Mesodermal cell (in vitro differentiated cells): ENCODE data around the gene AGL.
"Not testable (repeated sequence)": the region's sequence is repeated elsewhere in the genome, so short reads cannot be mapped to it uniquely, and the experiment has no call there.

Source experiments
- H3K27ac ChIP-seq: 2 replicates; pipeline ENCODE4 v1.7.0; 2013; ENCODE audit warnings: mild to moderate bottlenecking, low read depth, low read length, moderate library complexity; ENCODE audit not compliant: severe bottlenecking
- H3K36me3 ChIP-seq: 2 replicates; pipeline ENCODE4 v1.7.1; 2013; ENCODE audit warnings: mild to moderate bottlenecking, low read length, moderate library complexity; ENCODE audit not compliant: control insufficient read depth, insufficient read depth
- H3K4me1 ChIP-seq: one replicate; pipeline ENCODE4 v1.7.1; 2013; ENCODE audit warnings: mild to moderate bottlenecking, low read length; ENCODE audit not compliant: insufficient read depth, control insufficient read depth, poor library complexity, severe bottlenecking
- H3K4me3 ChIP-seq: 2 replicates; pipeline ENCODE4 v1.7.0; 2013; ENCODE audit warnings: low read length, control low read depth, mild to moderate bottlenecking; ENCODE audit not compliant: insufficient read depth, poor library complexity, severe bottlenecking; ENCODE audit errors: extremely low read depth
- H3K9me3 ChIP-seq: 2 replicates; pipeline ENCODE4 v1.7.1; 2013; ENCODE audit warnings: mild to moderate bottlenecking, low read length, moderate library complexity; ENCODE audit not compliant: control insufficient read depth
- WGBS, 2 experiments: methylation state at CpG; one replicate each; pipeline ENCODE4 v1.1.5; 2013; ENCODE audit warnings: missing lambda C conversion rate in 2 of 2; ENCODE audit not compliant: insufficient coverage in 2 of 2; 5-methylcytosine and 5-hydroxymethylcytosine counted together

The AGL gene

DNA sequence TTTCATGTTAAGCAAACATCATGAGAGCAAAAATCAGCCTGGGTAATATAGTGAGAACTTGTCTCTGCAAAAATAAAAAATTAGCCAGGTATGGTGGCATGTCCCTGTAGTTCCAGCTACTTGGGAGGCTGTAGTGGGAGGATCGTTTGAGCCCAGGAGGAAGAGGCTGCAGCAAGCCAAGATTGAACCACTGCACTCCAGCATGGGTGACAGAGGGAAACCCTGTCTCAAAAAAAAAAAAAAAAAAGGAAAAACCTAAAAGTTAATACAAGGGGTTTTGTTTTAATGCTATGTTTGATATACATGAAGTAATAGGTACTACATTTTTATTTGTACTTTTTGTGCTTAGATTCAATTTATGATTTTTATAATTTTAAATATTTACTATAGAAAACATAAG, 92.6 kb downstream of the AGL start:
- no peaks in the 10 kb centered on the region for H3K36me3 ChIP-seq
- 78% methylated on average over 1 of the region's 1 CpG; no CpG with 5 or more reads in 1 of the 2 experiments for WGBS, 2 experiments
- H3K4me1 ChIP-seq: no peaks in the 10 kb centered on the region
- no peak overlapping the region for H3K27ac ChIP-seq
- no peak overlapping the region for H3K4me3 ChIP-seq
- H3K9me3 ChIP-seq: no peaks in the 10 kb centered on the region

DNA sequence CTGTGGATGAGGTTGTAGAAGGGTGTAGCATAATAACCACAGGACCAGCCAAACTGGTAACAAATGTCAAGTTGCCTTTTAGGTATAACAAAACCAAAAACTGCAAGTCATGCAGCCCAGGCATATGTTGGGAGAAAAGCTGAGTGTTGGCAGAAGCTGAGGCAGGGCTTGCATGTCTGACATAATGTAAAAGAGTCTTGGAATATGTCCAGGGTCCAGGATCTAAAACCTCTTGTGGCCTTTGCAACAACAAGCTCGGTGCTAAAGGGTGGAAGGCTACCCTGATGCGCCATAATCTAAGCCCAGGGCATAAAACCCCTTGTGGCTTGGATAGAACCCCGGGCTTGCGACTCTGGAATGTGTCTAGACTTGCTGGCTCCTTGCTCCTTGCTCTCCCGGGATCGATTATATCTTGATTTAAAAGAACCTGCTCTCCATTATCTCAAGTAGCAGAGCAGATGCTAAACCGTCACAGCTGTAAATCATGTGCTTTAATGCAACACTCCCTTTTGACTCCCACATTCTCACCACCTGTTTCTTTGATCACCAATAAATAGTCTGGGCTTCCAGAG, 93.1 kb downstream of the AGL start:
- no peaks in the 10 kb centered on the region for H3K9me3 ChIP-seq
- H3K4me3 ChIP-seq: no peak overlapping the region
- H3K36me3 ChIP-seq: no peaks in the 10 kb centered on the region
- no peaks in the 10 kb centered on the region for H3K4me1 ChIP-seq
- no peak overlapping the region for H3K27ac ChIP-seq
- 88 to 90% methylated on average over 7 of the region's 7 CpGs for WGBS, 2 experiments

DNA sequence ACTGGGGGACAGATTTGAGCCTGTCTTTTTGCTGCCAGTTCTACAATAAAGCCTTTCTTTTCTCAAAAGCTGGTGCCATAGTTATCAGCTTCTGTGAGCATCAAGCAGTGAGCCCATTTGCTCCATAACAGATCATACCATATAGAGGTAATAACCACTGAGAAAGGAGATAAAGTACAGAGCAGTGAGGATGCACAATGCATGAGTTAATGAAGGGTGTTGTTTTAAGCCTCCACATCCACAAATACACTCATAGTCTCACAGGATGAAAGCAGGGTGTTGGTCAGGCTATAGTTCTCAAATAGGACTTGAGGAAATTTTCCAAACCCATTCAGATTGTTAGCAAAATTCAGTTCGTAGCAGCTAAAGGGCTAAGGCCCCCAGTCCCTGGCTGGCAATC, 94.0 kb downstream of the AGL start:
- no peaks in the 10 kb centered on the region for H3K36me3 ChIP-seq
- no peaks in the 10 kb centered on the region for H3K9me3 ChIP-seq
- WGBS, 2 experiments: 86% methylated on average over 1 of the region's 1 CpG; no CpG with 5 or more reads in 1 of the 2 experiments
- H3K4me1 ChIP-seq: no peaks in the 10 kb centered on the region
- no peak overlapping the region for H3K4me3 ChIP-seq
- no peak overlapping the region for H3K27ac ChIP-seq

DNA sequence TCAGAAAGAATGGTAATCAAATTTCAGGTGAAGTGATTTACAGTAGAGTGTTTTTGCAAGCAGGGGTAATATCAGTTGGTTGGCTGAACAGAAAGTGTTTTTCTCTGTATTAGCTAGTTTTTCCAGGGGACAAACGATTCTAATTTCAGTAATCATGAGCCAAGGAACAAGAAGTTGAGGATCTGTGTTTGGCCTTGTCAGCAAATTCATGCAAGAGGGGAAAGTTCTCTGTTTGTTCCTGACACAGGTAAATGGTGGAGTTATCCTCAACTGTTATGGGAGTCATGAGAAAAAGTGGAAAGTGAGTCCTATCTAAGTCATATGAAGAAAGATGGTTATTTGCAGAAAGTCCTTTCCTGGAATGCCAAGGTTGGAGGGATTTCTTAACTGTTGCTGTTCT, 95.0 kb downstream of the AGL start:
- Histone ChIP-seq H3K9me3 (no peaks in the 10 kb centered on the region), H3K27ac (no peak overlapping the region), H3K4me3 (no peak overlapping the region), H3K4me1 (no peaks in the 10 kb centered on the region), H3K36me3 (no peaks in the 10 kb centered on the region)
- 80 to 92% methylated on average over 1 of the region's 1 CpG for WGBS, 2 experiments

DNA sequence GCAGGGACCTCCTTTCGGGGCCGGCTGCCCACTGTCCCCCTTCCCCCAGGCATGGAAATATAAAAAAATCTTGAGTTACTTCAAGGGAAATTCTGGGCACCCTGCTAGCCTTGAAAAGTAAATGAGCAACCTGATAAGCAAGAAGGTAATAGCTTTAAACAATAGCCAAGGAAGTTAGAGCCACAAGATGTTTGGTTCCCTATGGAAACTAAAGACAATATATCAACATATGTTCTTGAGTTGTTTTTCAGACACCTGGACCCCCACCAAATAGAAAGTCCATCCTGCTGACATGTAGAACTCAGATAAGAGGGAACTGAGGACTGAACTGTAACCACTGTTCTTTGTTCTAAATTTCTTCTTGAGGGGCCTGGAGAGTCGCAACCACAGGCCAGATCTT, 100.3 kb downstream of the AGL start:
- no peak overlapping the region for H3K4me3 ChIP-seq

DNA sequence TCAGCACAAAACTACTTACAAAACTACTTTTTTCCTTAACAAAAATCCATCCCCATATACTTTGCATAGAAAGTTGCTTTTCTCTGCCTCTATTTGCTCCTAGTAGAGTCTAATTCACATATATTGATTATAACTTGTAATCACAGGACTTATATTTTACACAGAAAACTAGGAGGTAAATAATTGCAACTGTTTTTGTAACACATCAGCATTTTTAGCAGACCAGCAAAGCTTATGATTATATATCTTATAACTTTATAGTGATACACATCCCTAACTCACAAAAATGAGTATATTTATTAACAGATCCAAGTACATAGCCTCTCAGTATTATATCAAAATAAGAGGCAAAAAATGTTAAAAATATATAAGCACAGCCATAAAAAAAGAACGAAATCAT, 102.4 kb downstream of the AGL start:
- Histone ChIP-seq H3K27ac (no peak overlapping the region), H3K9me3 (peaks cover 4% of the 10 kb centered on the region), H3K4me1 (no peaks in the 10 kb centered on the region), H3K36me3 (no peaks in the 10 kb centered on the region), H3K4me3 (no peak overlapping the region)
- no CpG with 5 or more reads among the region's 1 CpG for WGBS, 2 experiments

More for the DNA sequence above, 100.3 kb downstream of the AGL start:
- peaks cover 4% of the 10 kb centered on the region for H3K9me3 ChIP-seq
- peak overlapping the region; percentile 57 for H3K27ac ChIP-seq
- no peaks in the 10 kb centered on the region for H3K36me3 ChIP-seq
- 100% methylated on average over 1 of the region's 3 CpGs for WGBS, 2 experiments
- no peaks in the 10 kb centered on the region for H3K4me1 ChIP-seq

DNA sequence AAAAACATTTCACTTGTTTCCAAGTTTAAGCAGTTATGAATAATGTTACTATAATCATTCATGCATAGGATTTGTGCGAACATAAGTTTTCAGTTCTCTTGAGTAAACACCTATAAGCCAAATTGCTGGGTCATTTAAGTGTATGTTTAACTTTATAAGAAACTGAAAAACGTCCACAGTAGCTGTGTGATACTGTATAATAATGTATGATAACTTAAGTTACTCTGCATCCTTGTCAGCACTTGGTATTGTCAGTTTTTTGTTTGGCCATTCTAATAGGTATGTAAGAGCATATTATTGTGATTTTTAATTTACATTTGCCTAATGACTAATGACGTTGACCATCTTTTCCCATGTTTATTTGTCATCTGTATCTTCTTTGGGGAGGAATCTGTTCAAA, 105.2 kb downstream of the AGL start:
- H3K36me3 ChIP-seq: no peaks in the 10 kb centered on the region
- 86% methylated on average over 1 of the region's 3 CpGs; no CpG with 5 or more reads in 1 of the 2 experiments for WGBS, 2 experiments
- H3K4me1 ChIP-seq: no peaks in the 10 kb centered on the region
- no peak overlapping the region for H3K27ac ChIP-seq
- H3K4me3 ChIP-seq: no peak overlapping the region
- H3K9me3 ChIP-seq: peaks cover 4% of the 10 kb centered on the region

DNA sequence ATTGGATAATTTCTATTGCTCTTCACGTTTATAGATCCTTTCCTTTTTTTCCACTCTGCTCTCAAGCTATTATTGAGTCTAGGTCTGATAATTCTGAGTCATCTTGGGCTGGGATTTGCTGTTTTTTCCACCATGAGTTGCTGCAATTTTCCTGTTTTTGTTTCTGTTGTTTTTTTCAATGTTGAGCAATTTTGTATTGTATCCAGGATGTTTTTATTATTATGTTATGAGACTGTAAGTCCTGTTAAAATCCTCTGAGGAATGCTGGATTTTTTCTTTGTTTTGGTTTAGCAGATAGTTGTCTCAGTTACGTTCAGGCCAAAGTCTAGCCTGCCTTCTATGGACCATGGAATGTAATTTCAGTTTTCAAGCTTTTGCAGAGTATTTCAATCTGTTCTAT, 106.6 kb downstream of the AGL start:
- H3K4me1 ChIP-seq: no peaks in the 10 kb centered on the region
- WGBS, 2 experiments: 80% methylated on average over 1 of the region's 2 CpGs; no CpG with 5 or more reads in 1 of the 2 experiments
- no peaks in the 10 kb centered on the region for H3K36me3 ChIP-seq
- H3K4me3 ChIP-seq: no peak overlapping the region
- no peak overlapping the region for H3K27ac ChIP-seq
- peaks cover 4% of the 10 kb centered on the region for H3K9me3 ChIP-seq

DNA sequence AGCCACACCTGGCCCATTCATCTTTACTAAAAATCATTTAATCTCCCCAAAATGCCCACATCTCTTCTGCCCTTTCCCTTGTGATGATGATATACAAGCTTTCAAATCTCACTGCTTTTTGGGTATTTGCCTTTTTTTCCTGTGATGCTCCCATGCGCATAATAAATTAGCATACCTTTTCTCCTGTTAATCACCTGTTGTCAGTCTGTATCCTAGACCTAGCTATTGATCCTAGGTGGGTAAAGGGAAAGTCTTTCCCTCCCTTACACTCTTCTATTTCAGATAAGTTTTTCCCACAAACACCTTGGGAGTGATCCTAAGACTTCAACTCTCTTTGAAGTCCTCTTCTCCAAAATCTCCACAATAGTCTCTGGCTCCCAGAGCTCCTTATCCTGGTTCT, 107.7 kb downstream of the AGL start:
- no peaks in the 10 kb centered on the region for H3K36me3 ChIP-seq
- no CpG with 5 or more reads among the region's 1 CpG for WGBS, 2 experiments
- H3K4me3 ChIP-seq: no peak overlapping the region
- peaks cover 4% of the 10 kb centered on the region for H3K9me3 ChIP-seq
- no peaks in the 10 kb centered on the region for H3K4me1 ChIP-seq
- no peak overlapping the region for H3K27ac ChIP-seq

DNA sequence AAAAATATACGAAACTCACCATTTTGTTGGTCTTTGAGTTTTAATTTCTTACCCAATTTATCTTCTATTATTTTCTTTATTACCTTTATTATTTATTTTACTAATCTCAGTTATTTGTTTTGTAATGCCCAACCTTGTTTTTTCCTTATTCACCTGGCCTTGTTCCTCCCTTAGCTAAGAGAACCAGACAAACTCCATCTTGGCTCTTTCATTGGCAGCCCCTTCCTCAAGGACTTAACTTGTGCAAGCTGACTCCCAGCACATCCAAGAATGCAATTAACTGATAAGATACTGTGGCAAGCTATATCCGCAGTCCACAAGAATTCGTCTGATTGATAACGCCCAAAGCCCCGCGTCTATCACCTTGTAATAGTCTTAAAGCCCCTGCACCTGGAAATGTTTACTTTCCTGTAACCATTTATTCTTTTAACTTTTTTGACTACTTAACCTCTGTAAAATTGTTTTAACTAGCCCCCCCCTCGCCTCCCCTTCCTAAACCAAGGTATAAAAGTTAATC, 109.1 kb downstream of the AGL start:
- WGBS, 2 experiments: 70 to 78% methylated on average over 6 of the region's 7 CpGs
- H3K4me1 ChIP-seq, H3K4me3 ChIP-seq, H3K9me3 ChIP-seq, H3K27ac ChIP-seq, H3K36me3 ChIP-seq: not testable (repeated sequence)

DNA sequence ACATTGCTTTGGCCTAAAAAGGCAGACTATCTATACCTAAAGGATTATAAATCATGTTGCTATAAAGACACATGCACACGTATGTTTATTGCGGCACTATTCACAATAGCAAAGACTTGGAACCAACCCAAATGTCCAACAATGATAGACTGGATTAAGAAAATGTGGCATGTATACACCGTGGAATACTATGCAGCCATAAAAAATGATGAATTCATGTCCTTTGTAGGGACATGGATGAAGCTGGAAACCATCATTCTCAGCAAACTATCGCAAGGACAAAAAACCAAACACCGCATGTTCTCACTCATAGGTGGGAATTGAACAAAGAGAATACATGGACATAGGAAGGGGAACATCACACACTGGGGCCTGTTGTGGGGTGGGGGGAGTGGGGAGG, 110.1 kb downstream of the AGL start:
- no CpG with 5 or more reads among the region's 5 CpGs for WGBS, 2 experiments
- H3K4me3 ChIP-seq, H3K9me3 ChIP-seq, H3K4me1 ChIP-seq, H3K36me3 ChIP-seq, H3K27ac ChIP-seq: not testable (repeated sequence)
